SK-N-MC (cell line): ENCODE results near the gene CCDC117.
"Not testable (repeated sequence)": the region's sequence is repeated elsewhere in the genome, so short reads cannot be mapped to it uniquely, and the experiment has no call there.

Source experiments
- DNase-seq: peaks from one replicate; pipeline ENCODE4 v3.0.0-alpha.2; 2011; ENCODE audit warnings: low read depth, low spot score
- H3K27ac ChIP-seq: fragments of 200-600 bp; sonication (generic); 2 replicates; pipeline ENCODE4 v1.5.1; 2016; ENCODE audit warnings: mixed run types
- H3K36me3 ChIP-seq: fragments of 200-600 bp; sonication (generic); 2 replicates; pipeline ENCODE4 v1.6.1; 2017; ENCODE audit warnings: antibody characterized with exemption, low read length, mixed read lengths; ENCODE audit not compliant: insufficient read depth
- H3K4me3 ChIP-seq: fragments of 200-600 bp; sonication (generic); 2 replicates; pipeline ENCODE4 v1.5.1; 2016
- H3K9ac ChIP-seq: fragments of 200-600 bp; sonication (generic); 2 replicates; pipeline ENCODE4 v1.8.0; 2017; ENCODE audit warnings: mixed run types, mixed read lengths; ENCODE audit not compliant: insufficient read length
- H3K9me3 ChIP-seq: fragments of 200-600 bp; sonication (generic); 2 replicates; pipeline ENCODE4 v1.6.1; 2017; ENCODE audit warnings: low read depth, mild to moderate bottlenecking, antibody characterized with exemption, low read length, moderate library complexity, mixed read lengths
- EZH2 ChIP-seq: fragments of 200-600 bp; sonication (generic); IDR thresholded peaks from one replicate; pipeline ENCODE4 v1.6.1; 2017; ENCODE audit warnings: antibody characterized with exemption
- FOXP2 ChIP-seq: optimal IDR thresholded peaks from 2 replicates; pipeline ENCODE3; 2011; ENCODE audit warnings: mild to moderate bottlenecking, moderate library complexity; ENCODE audit not compliant: insufficient read depth; ENCODE audit errors: extremely low read length, control extremely low read depth
- POLR2AphosphoS5 ChIP-seq: IDR thresholded peaks from 2 replicates; pipeline ENCODE4 v1.6.1; 2012; ENCODE audit warnings: mild to moderate bottlenecking, low read depth, low read length, borderline replicate concordance

Gene CCDC117

GRCh38 chr22:28819253-28820096, 47.0 kb downstream of the CCDC117 start:
- H3K27ac ChIP-seq: no peak overlapping the region

GRCh38 chr22:28820885-28821284, 48.4 kb downstream of the CCDC117 start:
- Histone ChIP-seq H3K4me3 (no peak overlapping the region), H3K36me3 (no peaks in the 10 kb centered on the region), H3K9ac (no peak overlapping the region), H3K9me3 (no peaks in the 10 kb centered on the region), H3K27ac (no peak overlapping the region)
- TF ChIP-seq EZH2: no peak
- no peak for DNase-seq

More at GRCh38 chr22:28819253-28820096, 47.0 kb downstream of the CCDC117 start:
- no peaks in the 10 kb centered on the region for H3K36me3 ChIP-seq
- TF ChIP-seq EZH2 (no peak), POLR2AphosphoS5 (no peak), FOXP2 (no peak)
- DNase-seq: no peak
- H3K9me3 ChIP-seq: no peaks in the 10 kb centered on the region
- no peak overlapping the region for H3K4me3 ChIP-seq
- H3K9ac ChIP-seq: no peak overlapping the region

- Histone ChIP-seq H3K9ac (no peak overlapping the region), H3K4me3 (no peak overlapping the region), H3K36me3 (no peaks in the 10 kb centered on the region), H3K9me3 (no peaks in the 10 kb centered on the region), H3K27ac (no peak overlapping the region)
- TF ChIP-seq EZH2: no peak
- TF ChIP-seq POLR2AphosphoS5: no peak
- no peak for DNase-seq
These were observed 49.0 kb downstream of the CCDC117 start for GRCh38 chr22:28821452-28821851.

- Histone ChIP-seq H3K27ac (no peak overlapping the region), H3K36me3 (no peaks in the 10 kb centered on the region), H3K9me3 (no peaks in the 10 kb centered on the region), H3K4me3 (no peak overlapping the region), H3K9ac (no peak overlapping the region)
- TF ChIP-seq EZH2 (no peak), POLR2AphosphoS5 (no peak), FOXP2 (no peak)
- DNase-seq: no peak
These were observed 50.5 kb downstream of the CCDC117 start for GRCh38 chr22:28822930-28823551.

GRCh38 chr22:28824455-28824854, 52.0 kb downstream of the CCDC117 start:
- not testable (repeated sequence) for H3K27ac ChIP-seq, H3K9me3 ChIP-seq, H3K36me3 ChIP-seq, H3K4me3 ChIP-seq, H3K9ac ChIP-seq, DNase-seq

GRCh38 chr22:28826430-28826829, 53.9 kb downstream of the CCDC117 start:
- not testable (repeated sequence) for H3K27ac ChIP-seq, DNase-seq, H3K36me3 ChIP-seq

GRCh38 chr22:28826921-28827320, 54.4 kb downstream of the CCDC117 start:
- Histone ChIP-seq H3K4me3 (no peak overlapping the region), H3K36me3 (no peaks in the 10 kb centered on the region), H3K9me3 (no peaks in the 10 kb centered on the region), H3K9ac (no peak overlapping the region), H3K27ac (no peak overlapping the region)
- DNase-seq: no peak
- no peak for TF ChIP-seq FOXP2
- no peak for TF ChIP-seq EZH2
- TF ChIP-seq POLR2AphosphoS5: no peak

More at GRCh38 chr22:28826430-28826829, 53.9 kb downstream of the CCDC117 start:
- not testable (repeated sequence) for H3K4me3 ChIP-seq, H3K9ac ChIP-seq, H3K9me3 ChIP-seq

GRCh38 chr22:28829358-28830181, 57.1 kb downstream of the CCDC117 start:
- Histone ChIP-seq H3K9me3 (no peaks in the 10 kb centered on the region), H3K36me3 (no peaks in the 10 kb centered on the region), H3K9ac (no peak overlapping the region), H3K27ac (no peak overlapping the region), H3K4me3 (no peak overlapping the region)
- DNase-seq: peak; percentile 14
- no peak for TF ChIP-seq EZH2
- no peak for TF ChIP-seq POLR2AphosphoS5
- no peak for TF ChIP-seq FOXP2

GRCh38 chr22:28830441-28830840, 57.9 kb downstream of the CCDC117 start:
- Histone ChIP-seq H3K9me3 (no peaks in the 10 kb centered on the region), H3K27ac (no peak overlapping the region), H3K9ac (no peak overlapping the region), H3K4me3 (no peak overlapping the region), H3K36me3 (no peaks in the 10 kb centered on the region)
- no peak for TF ChIP-seq POLR2AphosphoS5
- no peak for TF ChIP-seq FOXP2
- TF ChIP-seq EZH2: no peak
- DNase-seq: no peak
